HTR-8/SVneo (cell line): ENCODE results near the gene CDH22.

Experiments used
- DNase-seq: peaks from one replicate; pipeline ENCODE4 v3.0.0; 2011; ENCODE audit warnings: low spot score, mixed read lengths; ENCODE audit not compliant: insufficient read length
- FAIRE-seq: peaks from 2 replicates; lab custom pipeline; 2011; peaks lifted over from hg19 to GRCh38; lab: Jason Lieb, UNC

CDH22 gene

GRCh38 chr20:46134716-46135115, 173.6 kb downstream of the CDH22 start:
- no peak for DNase-seq
- FAIRE-seq: no peak

GRCh38 chr20:46133886-46134654, 174.2 kb downstream of the CDH22 start:
- DNase-seq (no peak), FAIRE-seq (no peak)

GRCh38 chr20:46132705-46133120, 175.6 kb downstream of the CDH22 start:
- FAIRE-seq: peak; percentile 92
- peak; percentile 94 for DNase-seq

- FAIRE-seq: no peak
These were observed 176.9 kb downstream of the CDH22 start for GRCh38 chr20:46131396-46131795.

GRCh38 chr20:46130534-46130933, 177.8 kb downstream of the CDH22 start:
- DNase-seq: no peak
- no peak for FAIRE-seq

More at GRCh38 chr20:46131396-46131795, 176.9 kb downstream of the CDH22 start:
- no peak for DNase-seq

- DNase-seq: no peak
- no peak for FAIRE-seq
These were observed 178.3 kb downstream of the CDH22 start for GRCh38 chr20:46129955-46130481.

GRCh38 chr20:46128310-46129151, 179.8 kb downstream of the CDH22 start:
- DNase-seq (peak; percentile 71), FAIRE-seq (peak; percentile 31)

GRCh38 chr20:46127396-46128010, 180.8 kb downstream of the CDH22 start:
- no peak for FAIRE-seq
- DNase-seq: no peak

GRCh38 chr20:46126440-46127056, 181.8 kb downstream of the CDH22 start:
- DNase-seq (no peak), FAIRE-seq (peak; percentile 64)
